GM10248 (cell line): ENCODE results near the gene PCED1A.

ENCODE experiments used
- CTCF ChIA-PET: fragments of 300-600 bp; sonication (Branson Sonifier 250); formaldehyde crosslinking; extraction: SDS; loops from one replicate; lab custom pipeline; 2021; ENCODE audit warnings: antibody characterized with exemption; lab: Yijun Ruan, JAX
- POLR2A ChIA-PET: fragments of 350-650 bp; sonication (Branson Sonifier 250); formaldehyde crosslinking; extraction: SDS; loops from one replicate; lab custom pipeline; 2020; ENCODE audit warnings: antibody characterized with exemption; lab: Yijun Ruan, JAX
- DNase-seq: peaks from one replicate; pipeline ENCODE4 v3.0.0; 2012; ENCODE audit errors: extremely low spot score
- CTCF ChIP-seq: IDR thresholded peaks from 2 replicates; pipeline ENCODE4 v1.5.1; 2012; ENCODE audit warnings: mild to moderate bottlenecking, low read depth; ENCODE audit errors: extremely low read depth, missing control alignments, control extremely low read depth

PCED1A gene

DNA sequence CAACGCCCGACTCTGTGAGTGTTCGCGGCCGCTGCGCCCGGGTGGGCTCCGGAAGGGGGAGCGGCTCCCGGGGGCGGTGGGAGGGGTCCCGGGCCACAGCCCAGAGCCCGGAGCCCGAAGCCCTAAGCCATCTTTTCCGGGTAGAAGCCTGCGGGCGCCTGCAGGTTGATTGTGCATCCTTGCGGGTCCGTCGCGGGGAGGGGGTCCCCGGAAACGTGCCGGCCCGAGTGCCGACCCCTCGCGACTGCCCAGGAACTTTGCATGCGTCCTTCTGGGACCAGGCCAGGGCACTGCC lies 33.2 kb upstream of the PCED1A start:
- peak; percentile 73 for DNase-seq
- CTCF ChIA-PET = interaction anchor here (0.9 to 2.5 kb wide), 5 partner anchors 10 to 30 kb away, joined by 3 to 9 read pairs (median 3); no protein-coding TSS in a partner anchor
- POLR2A ChIA-PET = no interaction called here
- TF ChIP-seq CTCF = no peak

GRCh38 chr20:2873010-2873746 lies 32.7 kb upstream of the PCED1A start, which contains the start of gene PTPRA:
TSS of gene PTPRA (plus strand) at chr20:2873481. CDS start at chr20:2964278, 90,797 bp downstream.
- no peak for TF ChIP-seq CTCF
- POLR2A ChIA-PET = interaction anchor here (0.7 kb wide), 1 partner anchor 33 kb away, joined by 3 read pairs; the partner anchor contains the start of genes PCED1A and VPS16
- peak; percentile 96 for DNase-seq
- CTCF ChIA-PET = interaction anchor here (0.9 to 2.5 kb wide), 7 partner anchors 9 to 289 kb away, joined by 3 to 9 read pairs (median 3); no protein-coding TSS in a partner anchor

DNA sequence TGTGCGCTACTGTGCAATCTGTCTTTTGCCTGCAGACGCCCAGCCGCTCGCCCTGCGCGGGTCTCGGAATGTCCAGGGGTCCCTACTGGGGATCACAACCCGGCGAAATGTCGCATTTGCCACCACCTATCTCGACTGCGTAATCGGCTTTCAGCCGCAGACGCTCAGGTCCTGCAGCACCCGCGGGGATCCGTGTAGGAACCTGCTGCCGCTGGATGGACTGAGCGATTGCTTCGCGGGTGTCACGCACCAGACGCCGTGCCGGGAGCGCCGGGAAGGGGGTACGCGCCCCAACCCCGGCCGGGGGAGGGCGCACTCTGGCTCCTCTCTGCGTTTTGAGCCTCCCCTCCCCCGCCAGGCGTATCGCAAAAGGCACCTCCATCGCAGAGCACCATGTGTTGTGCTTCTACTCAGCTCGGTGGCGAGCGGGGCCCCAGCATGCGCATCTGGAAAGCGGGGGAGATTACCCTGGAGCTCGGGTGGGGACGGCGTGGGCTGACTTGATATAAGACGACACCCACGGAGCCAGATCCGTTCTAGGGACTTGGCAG lies 32.1 kb upstream of the PCED1A start:
- CTCF ChIA-PET = interaction anchor here (0.9 to 2.5 kb wide), 8 partner anchors 9 to 289 kb away, joined by 3 to 9 read pairs (median 3); no protein-coding TSS in a partner anchor
- POLR2A ChIA-PET = interaction anchor here (0.7 kb wide), 1 partner anchor 32 kb away, joined by 3 read pairs; the partner anchor contains the start of genes PCED1A and VPS16
- DNase-seq = peak; percentile 76
- peak; percentile 64 for TF ChIP-seq CTCF

DNA sequence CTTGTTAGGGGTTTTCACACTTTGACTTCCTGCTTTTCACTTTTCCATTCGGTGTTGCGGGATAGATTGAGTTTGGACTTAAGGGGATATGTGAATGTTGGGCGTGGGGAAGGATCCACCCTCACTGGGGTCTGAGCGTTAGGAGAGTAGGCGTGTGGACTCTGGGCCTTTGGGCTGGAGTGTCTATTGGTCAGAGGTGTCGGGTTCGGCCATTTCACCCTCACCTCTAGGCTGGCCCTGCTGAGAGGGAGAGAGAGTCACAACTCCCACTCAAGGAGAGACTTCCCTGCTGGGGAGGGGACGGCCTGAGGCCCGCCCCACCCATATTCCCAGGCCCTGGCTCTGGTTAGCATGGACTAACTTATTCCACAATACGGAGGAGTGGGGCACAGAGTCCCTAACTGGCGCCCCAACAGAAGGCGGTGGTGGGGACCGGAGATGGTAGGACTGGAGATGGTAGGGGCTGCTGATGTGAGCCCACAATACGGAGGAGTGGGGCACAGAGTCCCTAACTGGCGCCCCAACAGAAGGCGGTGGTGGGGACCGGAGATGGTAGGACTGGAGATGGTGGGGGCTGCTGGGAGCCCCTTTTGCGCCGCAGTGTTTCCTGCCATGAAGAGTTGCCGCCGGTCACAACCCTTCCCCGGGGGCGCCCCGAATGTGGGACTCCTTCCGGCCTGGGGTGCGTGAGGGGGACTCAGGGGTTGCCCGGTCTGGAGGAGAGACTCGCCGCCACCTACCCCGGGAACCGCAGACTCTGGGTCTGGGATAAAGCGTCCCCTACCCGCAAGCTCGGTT lies 31.4 kb upstream of the PCED1A start:
- no peak for TF ChIP-seq CTCF
- no peak for DNase-seq
- ChIA-PET CTCF (interaction anchor here (1.0 to 2.5 kb wide), 9 partner anchors 8 to 290 kb away, joined by 3 to 9 read pairs (median 3); no protein-coding TSS in a partner anchor), POLR2A (interaction anchor here (0.7 kb wide), 1 partner anchor 31 kb away, joined by 3 read pairs; the partner anchor contains the start of genes PCED1A and VPS16)

- TF ChIP-seq CTCF = no peak
- DNase-seq = no peak
- CTCF ChIA-PET = interaction anchor here (1.0 to 2.3 kb wide), 6 partner anchors 12 to 130 kb away, joined by 3 to 7 read pairs (median 4); no protein-coding TSS in a partner anchor
- POLR2A ChIA-PET = no interaction called here
Measured at GRCh38 chr20:2871111-2871465, 30.6 kb upstream of the PCED1A start.

DNA sequence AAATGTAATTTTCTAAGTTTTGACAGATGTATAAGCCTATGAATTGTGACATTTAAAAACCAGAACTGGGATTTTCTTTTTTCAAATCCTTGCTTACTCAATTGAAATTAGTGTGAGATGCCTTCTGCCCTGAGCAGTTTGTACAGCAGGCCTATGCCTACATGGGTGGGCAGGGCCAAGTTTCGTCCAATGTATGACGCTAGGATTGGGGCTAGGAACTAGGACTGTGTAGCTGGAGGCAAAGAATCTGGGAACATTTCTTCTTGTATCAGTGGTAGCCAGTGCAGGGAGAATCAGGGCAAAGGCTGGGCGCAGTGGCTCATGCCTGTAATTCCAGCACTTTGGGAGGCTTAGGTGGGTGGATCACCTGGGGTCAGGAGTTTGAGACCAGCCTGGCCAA lies 28.9 kb upstream of the PCED1A start:
- DNase-seq = no peak
- ChIA-PET POLR2A (no interaction called here), CTCF (no interaction called here)
- TF ChIP-seq CTCF = no peak
